NCI-H1417 (cell line): ENCODE results near the gene KIAA0586.
"Not testable (repeated sequence)": the region's sequence is repeated elsewhere in the genome, so short reads cannot be mapped to it uniquely, and the experiment has no call there.

Source experiments
- DNase-seq, 3 experiments: peaks; one replicate each; lab custom pipeline; 2025; lab: John Stamatoyannopoulos, UW

KIAA0586 gene

GRCh38 chr14:58547649-58548048 lies 120.1 kb downstream of the KIAA0586 start:
- peak; percentile 49 to 78 (median 67) for DNase-seq

DNA sequence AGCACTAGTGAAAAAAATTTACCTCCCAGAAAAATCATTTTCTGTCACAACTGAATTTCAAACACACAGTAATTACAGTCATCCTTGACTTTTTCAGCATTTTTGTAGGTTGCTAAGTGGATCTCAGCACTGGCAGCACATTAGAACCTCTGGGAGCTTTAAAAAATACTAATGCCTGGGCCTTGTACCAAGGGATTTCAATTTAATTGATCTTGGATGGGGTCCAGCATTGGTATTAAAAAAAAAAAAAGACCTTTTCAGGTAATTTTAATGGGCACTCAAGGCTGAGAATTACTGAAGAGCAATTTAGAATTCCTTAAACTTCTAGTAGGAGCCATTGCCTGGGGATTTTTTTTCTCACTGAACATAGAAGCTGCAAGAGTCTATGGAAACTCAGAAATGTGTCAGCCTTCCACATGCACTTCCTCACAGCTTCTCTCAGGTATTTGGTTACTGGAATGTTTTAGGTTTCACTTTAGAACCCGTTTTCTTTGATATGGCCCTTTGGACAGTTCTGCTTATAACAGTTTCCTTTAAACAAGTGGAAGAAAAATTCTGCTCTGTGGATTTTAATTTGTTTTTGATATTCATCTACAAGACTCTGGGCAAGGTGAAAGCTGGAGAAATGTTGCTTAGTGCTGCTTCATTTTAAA lies 121.7 kb downstream of the KIAA0586 start:
- peak in 1 of 3 experiments; percentile 38 for DNase-seq

DNA sequence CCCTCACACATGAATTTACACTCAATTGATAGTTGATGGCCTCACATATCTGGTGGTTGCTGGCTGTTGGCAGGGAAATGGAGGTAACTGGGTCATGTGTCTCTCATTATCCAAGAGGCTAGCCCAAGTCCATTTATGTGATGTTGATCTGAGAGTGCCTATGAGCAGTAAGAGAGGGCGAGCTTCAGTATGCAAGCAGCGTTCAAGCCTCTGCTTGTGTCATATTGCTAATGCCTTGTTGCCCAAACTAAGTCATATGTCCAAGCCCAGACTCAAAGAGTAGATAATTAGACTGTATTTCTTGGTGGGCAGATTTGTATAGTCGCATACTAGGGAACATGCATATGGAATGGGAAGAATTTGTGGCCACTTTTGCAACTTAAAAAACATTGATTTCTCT lies 126.4 kb downstream of the KIAA0586 start:
- DNase-seq = no peak

DNA sequence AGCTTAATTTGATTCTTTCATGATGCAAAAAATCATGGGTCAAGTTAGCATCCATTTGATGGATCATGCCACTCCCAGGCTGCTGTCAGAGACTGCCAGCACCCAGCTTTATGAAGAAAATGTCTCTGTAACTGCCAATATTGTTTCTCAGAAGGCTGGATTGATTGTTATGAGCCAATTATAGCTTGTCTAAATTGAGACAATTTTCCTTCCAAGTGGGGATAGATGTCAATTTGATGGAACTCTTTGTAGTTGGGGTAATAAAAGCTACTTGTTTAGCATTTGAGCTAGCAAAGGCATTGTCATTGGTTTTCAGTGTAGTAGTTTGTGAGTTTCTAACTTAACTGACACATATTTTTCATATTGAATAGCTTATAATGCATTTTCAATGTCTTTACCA lies 128.1 kb downstream of the KIAA0586 start:
- DNase-seq = peak in 1 of 3 experiments; percentile 29

DNA sequence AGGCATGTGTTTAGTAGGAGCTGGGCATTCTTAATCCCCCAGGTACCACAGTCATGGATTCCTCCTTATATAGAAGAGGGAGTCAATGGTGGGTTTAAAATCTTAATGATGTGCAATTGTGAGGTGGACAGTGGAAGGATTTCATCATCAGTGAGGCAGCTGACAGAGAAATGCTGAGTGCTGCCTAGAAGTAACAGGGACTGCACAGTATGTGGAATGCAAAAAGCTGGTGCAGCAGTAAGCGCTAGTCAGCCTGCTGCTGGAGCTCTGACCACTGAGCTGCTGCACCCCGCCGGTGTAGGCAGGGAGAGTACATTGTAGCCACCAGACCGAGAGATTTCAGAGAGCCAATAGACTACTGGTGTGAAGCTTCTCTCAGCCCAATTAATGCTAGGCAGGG lies 129.7 kb downstream of the KIAA0586 start:
- DNase-seq = no peak

- peak in 1 of 3 experiments; percentile 25 for DNase-seq
These were observed 132.7 kb downstream of the KIAA0586 start for GRCh38 chr14:58560208-58560607.

DNA sequence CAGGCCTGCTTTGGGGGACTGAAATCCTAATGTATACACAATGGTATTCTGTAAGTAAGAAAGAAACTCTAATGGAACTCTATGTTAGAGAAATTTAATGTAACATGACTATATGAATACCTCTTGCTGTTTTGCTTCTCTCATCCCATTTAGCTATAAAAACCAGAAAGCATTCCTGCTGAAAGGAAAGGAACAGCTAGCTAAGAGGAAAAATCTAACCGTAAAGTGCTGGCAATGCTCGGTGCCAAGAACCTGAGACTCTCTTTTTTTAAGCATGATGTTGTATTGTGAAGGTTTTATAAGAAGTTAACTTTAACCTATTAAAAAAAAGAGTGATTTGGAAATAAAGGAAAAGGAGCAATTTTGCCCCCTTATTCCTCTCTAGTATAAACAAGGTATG lies 134.6 kb downstream of the KIAA0586 start:
- DNase-seq = no peak

- no peak for DNase-seq
These were observed 136.5 kb downstream of the KIAA0586 start for GRCh38 chr14:58563978-58564377.

DNA sequence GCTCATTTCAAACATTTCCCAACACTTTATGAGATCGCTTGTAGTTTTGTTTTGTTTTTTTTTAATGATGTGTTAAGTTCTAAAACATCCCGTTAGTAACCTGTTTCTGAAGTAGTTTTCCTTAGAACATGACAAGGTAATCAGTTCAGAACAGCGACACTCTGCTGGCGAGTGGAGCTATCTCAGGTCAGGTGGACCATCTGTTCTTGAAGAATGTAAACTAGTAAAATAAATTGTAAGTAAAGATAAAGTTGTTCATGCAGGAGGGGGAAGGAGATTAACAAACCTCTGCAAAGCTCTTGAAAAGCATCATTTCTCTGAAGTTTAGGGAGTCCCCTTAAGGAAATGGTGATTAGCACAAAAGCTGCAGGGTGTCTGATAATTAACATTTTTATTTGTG lies 138.3 kb downstream of the KIAA0586 start:
- no peak for DNase-seq

DNA sequence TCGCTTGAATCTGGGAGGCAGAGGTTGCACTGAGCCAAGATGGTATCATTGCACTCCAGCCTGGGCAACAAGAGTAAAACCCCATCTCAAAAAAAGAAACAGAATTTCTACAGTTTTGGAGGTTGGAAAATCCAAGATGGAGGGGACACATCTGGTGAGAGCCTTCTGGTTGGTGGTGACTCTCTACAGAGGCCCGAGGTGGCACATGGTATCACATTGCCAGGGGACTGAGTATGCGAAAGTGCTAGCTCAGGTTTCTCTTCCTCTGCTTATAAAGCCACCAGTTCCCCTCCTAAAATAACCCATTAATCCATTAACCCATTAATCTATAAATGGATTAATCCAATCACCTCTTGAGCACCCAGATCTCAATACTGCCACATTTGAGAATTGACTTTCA lies 139.5 kb downstream of the KIAA0586 start:
- no peak for DNase-seq

GRCh38 chr14:58568322-58568721 lies 140.8 kb downstream of the KIAA0586 start:
- DNase-seq = no peak

DNA sequence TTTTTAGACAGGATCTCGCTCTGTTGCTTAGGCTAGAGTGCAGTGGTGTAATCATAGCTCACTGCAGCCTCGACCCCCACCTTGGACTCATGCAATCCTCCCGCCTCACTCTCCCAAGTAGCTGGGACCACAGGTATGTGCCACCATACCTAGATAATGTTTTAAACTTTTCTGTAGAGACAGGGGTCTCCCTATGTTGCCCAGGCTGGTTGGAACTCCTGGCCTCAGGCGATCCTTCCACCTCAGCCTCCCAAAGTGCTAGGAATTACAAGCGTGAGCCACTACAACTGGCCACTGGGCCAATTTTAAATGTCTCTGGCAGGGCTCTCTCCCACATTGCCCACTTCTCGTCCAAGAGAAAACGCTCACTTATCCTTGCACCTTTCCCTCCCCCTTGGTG lies 143.7 kb downstream of the KIAA0586 start:
- DNase-seq = no peak

DNA sequence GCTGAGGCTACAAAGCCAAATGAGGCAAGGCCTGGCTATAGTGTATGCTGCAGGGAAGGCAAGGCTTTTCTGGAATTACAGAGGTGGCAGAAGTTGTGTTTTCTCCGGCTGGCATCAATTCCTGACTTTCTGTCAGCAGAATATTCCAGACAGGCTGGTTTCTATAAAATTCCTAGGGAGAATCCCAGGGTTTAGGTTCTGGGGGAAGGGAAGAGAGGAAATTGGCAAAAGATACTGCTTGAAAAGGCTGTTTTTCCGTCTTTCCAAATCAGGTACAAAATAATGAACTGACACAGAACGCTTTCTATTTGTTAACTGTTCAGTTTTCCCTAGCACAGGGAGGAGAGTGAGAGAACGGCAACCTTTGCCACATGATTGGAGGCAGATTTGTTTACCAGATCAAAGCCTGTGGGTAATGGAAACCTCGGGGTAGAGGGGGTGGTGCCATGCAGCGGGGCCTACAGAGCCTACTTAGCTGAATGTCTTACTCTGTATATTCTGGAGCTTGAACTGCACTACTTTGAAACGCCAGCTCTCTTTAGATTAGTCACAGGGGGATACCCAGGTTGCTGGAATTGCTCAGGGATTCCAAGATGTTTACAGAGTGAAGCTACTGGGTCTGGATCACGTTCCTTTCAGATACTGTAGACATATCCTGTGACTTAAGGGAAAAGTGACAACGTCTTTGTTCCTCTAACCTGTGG lies 144.4 kb downstream of the KIAA0586 start:
- DNase-seq = no peak

GRCh38 chr14:58572473-58572853 lies 144.9 kb downstream of the KIAA0586 start:
- DNase-seq = no peak

GRCh38 chr14:58572863-58573262 lies 145.3 kb downstream of the KIAA0586 start:
- DNase-seq = no peak

DNA sequence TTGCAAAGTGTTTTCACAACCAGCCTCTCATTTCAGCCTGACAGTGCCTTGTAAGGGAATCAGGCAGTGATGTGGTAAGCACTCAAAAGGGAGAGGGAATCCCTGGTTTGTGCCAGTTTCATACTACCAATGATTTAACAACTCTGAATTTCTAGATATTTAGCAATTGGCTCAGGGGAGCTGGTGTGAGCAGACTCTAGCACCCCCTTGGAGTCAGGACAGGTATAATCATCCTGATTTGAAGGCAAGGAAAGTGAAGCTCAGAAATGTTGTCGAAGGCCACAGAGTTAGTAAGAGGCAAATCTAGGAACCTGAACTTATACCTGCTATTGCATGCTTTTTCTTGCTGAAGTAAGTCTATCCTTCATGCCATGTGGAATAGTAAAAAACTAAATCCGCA lies 147.1 kb downstream of the KIAA0586 start:
- no peak for DNase-seq

GRCh38 chr14:58575956-58576355 lies 148.4 kb downstream of the KIAA0586 start:
- no peak for DNase-seq

GRCh38 chr14:58580035-58580434 lies 152.5 kb downstream of the KIAA0586 start:
- DNase-seq = not testable (repeated sequence)

- not testable (repeated sequence) for DNase-seq
These were observed 153.9 kb downstream of the KIAA0586 start for GRCh38 chr14:58581389-58581788.

GRCh38 chr14:58584383-58584782 lies 156.9 kb downstream of the KIAA0586 start:
- DNase-seq = no peak

- DNase-seq = no peak
These were observed 159.8 kb downstream of the KIAA0586 start for GRCh38 chr14:58587271-58587670.

DNA sequence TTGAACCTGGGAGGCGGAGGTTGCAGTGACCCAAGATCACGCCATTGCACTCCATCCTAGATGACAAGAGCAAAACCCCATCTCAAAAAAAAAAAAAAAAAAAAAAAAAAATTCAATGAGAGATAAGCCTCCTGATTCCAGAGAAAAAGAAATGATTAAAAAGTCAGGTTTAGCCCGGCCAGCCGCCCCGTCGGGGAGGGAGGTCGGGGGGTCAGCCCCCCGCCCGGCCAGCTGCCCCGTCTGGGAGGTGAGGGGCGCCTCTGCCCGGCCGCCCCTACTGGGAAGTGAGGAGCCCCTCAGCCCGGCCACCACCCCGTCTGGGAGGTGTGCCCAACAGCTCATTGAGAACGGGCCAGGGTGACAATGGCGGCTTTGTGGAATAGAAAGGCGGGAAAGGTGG lies 160.8 kb downstream of the KIAA0586 start:
- not testable (repeated sequence) for DNase-seq

DNA sequence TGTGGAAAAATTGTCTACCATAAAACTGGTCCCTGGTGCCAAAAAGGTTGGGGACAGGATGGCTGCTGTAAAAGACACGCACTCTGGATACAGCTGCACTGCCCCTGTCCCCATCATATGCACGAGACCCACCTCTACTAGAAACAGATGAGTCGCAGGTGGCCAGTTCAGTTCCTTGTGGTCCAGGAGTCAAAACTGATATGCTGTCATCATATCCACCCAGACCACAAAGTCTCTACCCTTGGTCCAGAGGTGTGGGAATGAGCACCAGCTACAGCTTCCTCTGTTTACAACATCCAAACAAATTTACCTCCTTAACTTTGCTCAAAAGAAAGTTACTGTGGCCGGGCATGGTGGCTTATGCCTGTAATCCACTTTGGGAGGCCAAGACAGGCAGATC lies 166.5 kb downstream of the KIAA0586 start:
- DNase-seq = no peak

DNA sequence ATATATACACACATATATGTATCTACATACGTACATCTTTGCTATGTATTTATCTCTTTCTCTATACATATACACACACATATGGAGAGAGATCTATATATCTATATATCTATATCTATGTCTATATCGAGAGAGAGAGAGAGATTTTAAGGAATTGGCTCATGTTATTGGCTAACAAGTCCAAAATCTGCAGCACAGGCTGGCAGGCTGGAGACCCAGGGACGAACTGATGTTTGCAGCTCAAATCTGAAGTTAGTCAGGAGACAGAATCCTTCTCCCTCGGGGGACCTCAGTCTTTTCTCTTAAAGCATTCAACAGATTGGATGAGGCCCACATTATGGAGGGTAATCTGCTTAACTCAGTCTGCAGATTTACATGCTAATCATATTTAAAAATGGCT lies 169.5 kb downstream of the KIAA0586 start:
- DNase-seq = no peak
